Fibroblast of lung (primary cell): Measurements from ENCODE around the gene ZDHHC14.

ENCODE experiments used
- EZH2 ChIP-seq: IDR thresholded peaks from 2 replicates; pipeline ENCODE4 v1.5.1; 2012; ENCODE audit warnings: low read length, control low read depth, mild to moderate bottlenecking; ENCODE audit errors: missing control alignments
- TF ChIP-seq, protein P1 (sequence below), 2 donors: IDR thresholded peaks in 1 of 2; conservative IDR thresholded peaks in 1 of 2; 1 replicate in 1 of 2; 2 replicates in 1 of 2; pipeline ENCODE4 v1.5.1; 2011 to 2012; ENCODE audit warnings: low read length in 2 of 2, control low read depth in 1 of 2, inconsistent platforms in 1 of 2, low read depth in 1 of 2, mild to moderate bottlenecking in 1 of 2

DNA sequence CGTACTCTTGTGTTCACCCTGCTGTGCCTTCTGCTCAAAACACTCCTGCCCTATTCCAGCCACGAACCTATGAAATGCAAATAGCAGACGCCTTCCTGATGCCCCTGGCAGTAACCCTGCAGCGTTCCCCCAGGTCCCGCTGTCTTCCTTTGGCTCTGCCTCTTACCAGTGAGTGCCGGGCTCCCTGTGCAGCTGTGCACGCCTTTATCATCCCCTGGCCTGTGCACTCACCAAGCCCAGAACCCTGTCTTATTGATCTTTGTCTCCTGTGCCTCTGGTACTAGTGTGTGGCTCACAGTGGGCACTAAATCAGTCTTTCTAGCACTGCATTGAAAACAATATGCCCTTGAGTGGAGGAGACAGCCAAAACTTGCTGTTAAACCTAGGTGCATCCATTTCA lies 19.7 kb downstream of the ZDHHC14 start:
- TF ChIP-seq, protein P1, sequence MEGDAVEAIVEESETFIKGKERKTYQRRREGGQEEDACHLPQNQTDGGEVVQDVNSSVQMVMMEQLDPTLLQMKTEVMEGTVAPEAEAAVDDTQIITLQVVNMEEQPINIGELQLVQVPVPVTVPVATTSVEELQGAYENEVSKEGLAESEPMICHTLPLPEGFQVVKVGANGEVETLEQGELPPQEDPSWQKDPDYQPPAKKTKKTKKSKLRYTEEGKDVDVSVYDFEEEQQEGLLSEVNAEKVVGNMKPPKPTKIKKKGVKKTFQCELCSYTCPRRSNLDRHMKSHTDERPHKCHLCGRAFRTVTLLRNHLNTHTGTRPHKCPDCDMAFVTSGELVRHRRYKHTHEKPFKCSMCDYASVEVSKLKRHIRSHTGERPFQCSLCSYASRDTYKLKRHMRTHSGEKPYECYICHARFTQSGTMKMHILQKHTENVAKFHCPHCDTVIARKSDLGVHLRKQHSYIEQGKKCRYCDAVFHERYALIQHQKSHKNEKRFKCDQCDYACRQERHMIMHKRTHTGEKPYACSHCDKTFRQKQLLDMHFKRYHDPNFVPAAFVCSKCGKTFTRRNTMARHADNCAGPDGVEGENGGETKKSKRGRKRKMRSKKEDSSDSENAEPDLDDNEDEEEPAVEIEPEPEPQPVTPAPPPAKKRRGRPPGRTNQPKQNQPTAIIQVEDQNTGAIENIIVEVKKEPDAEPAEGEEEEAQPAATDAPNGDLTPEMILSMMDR (conservative IDR thresholded peaks at IDR 0.05 in 1 of 2, IDR thresholded peaks at IDR 0.05 in 1 of 2; ENCODE audit: low read depth in 1 of 2, low read length in 2 of 2), result no peak
- no peak for TF ChIP-seq EZH2
